Activated CD4-positive, alpha-beta memory T cell treated with anti-CD3 and anti-CD28 coated beads for 36 hours (primary cell): ENCODE measurements around the gene FHIT. TPM values are rescaled to one million over a fixed set of nuclear protein-coding genes. Genes with fewer than 3 reads are reported as not detected.

ENCODE experiments used
- CTCF ChIA-PET: fragments of 350-600 bp; sonication (Branson Sonifier 250); formaldehyde crosslinking; loops from one replicate; lab custom pipeline; 2021; ENCODE audit warnings: antibody characterized with exemption, inconsistent platforms; lab: Charles Lee
- POLR2A ChIA-PET: fragments of 350-600 bp; sonication (Branson Sonifier 250); formaldehyde crosslinking; loops from one replicate; lab custom pipeline; 2021; ENCODE audit warnings: antibody characterized with exemption; lab: Charles Lee
- DNase-seq: peaks from one replicate; pipeline ENCODE4 v3.0.0-alpha.2; 2020
- H3K27ac Mint-ChIP-seq: one replicate; pipeline ENCODE4 v1.8.0; 2021; ENCODE audit warnings: mixed read lengths
- H3K27me3 Mint-ChIP-seq: one replicate; pipeline ENCODE4 v1.8.0; 2021; ENCODE audit warnings: mixed read lengths
- H3K36me3 Mint-ChIP-seq: one replicate; pipeline ENCODE4 v1.8.0; 2021; ENCODE audit warnings: mixed read lengths
- H3K4me1 Mint-ChIP-seq: one replicate; pipeline ENCODE4 v1.8.0; 2021; ENCODE audit warnings: low read depth, mixed read lengths
- H3K4me3 Mint-ChIP-seq: one replicate; pipeline ENCODE4 v1.8.0; 2021; ENCODE audit warnings: mild to moderate bottlenecking, mixed read lengths
- H3K9me3 Mint-ChIP-seq: one replicate; pipeline ENCODE4 v1.8.0; 2021; ENCODE audit warnings: mixed read lengths
- intact Hi-C: fragments of 100-400 bp; cut with micrococcal nuclease; formaldehyde crosslinking; loops from one replicate; pipeline ENCODE4 v1.15.1; 2023
- total RNA-seq, 2 experiments: library from RNA; stranded (reverse); gene quantifications; one replicate each; pipeline ENCODE4 v1.2.3, GENCODE V29; 2021

FHIT gene
- total RNA-seq, 2 experiments from 2014 or later, result 7.2 to 8.7 TPM

DNA sequence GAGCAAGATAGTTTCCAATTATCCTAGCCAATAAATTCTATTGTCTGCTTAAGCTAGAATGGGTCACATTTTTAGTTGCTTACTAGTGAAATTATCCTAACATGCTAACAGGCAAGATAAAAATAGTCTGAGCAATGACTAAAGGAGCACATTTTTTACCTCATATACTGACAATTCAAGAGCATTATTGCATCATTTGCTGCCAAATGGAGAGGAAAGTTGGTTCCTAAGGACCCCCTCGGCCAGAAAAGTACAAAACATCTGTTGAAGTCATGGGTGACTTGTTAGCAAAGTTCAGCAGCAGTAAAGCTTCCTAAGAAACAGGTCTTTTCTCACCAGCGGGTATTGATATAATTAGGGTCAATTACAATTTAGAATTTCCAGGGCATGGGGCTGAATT lies 1001.0 kb downstream of the FHIT start:
- no peak overlapping the region for H3K4me3 Mint-ChIP-seq
- no peak overlapping the region for H3K27ac Mint-ChIP-seq
- no peaks in the 10 kb centered on the region for H3K27me3 Mint-ChIP-seq
- H3K36me3 Mint-ChIP-seq, result no peaks in the 10 kb centered on the region
- no peaks in the 10 kb centered on the region for H3K9me3 Mint-ChIP-seq
- H3K4me1 Mint-ChIP-seq, result peaks cover 4% of the 10 kb centered on the region
- intact Hi-C loops, result no loop called here
- DNase-seq, result no peak
- CTCF ChIA-PET, result no interaction called here
- POLR2A ChIA-PET, result no interaction called here

DNA sequence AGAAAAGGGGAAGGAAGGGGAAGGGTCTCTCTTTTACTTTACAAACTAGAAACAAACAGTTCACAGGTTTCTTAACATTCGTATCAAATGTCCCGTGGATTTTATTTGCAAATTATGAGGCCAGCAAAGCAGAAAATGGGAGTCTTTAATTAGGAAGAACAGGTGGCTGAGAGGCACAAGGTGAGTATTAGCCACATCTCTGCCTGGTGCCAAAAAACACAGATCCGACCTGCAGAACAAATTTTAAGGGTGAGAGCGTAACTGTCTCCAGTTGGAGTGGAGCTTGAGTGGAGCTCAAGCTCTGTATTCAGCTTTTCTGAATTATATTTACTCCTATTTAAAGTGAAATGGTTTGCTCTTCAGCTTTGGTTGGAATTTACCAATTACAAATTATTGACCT lies 1004.9 kb downstream of the FHIT start:
- ChIA-PET CTCF (no interaction called here), POLR2A (no interaction called here)
- no peak overlapping the region for H3K27ac Mint-ChIP-seq
- no peaks in the 10 kb centered on the region for H3K36me3 Mint-ChIP-seq
- DNase-seq, result no peak
- no peaks in the 10 kb centered on the region for H3K27me3 Mint-ChIP-seq
- no peak overlapping the region for H3K4me3 Mint-ChIP-seq
- no peaks in the 10 kb centered on the region for H3K9me3 Mint-ChIP-seq
- H3K4me1 Mint-ChIP-seq, result peaks cover 2% of the 10 kb centered on the region
- intact Hi-C loops, result no loop called here

DNA sequence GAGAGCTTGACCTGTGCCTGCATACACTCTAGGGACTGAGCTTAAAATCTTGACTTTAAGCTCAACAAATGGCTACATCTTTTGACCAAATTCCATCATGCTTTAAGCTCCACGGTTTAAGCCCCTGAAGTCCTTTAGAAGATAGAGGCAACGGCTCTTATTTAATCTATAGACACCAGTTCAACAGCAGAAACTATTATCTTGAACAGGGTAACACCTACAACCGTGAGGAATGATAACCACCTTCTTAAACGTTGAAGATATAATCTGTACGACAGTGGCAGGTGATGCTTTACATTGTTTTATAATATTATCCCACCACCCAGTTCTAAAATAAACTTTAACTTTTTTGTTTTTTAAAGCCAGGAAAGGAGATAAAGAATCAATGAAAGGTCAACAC lies 1007.8 kb downstream of the FHIT start:
- intact Hi-C loops, result no loop called here
- Mint-ChIP-seq H3K4me1 (no peaks in the 10 kb centered on the region), H3K27ac (no peak overlapping the region), H3K27me3 (no peaks in the 10 kb centered on the region), H3K36me3 (no peaks in the 10 kb centered on the region), H3K9me3 (no peaks in the 10 kb centered on the region), H3K4me3 (no peak overlapping the region)
- DNase-seq, result no peak
- CTCF ChIA-PET, result no interaction called here
- POLR2A ChIA-PET, result no interaction called here

DNA sequence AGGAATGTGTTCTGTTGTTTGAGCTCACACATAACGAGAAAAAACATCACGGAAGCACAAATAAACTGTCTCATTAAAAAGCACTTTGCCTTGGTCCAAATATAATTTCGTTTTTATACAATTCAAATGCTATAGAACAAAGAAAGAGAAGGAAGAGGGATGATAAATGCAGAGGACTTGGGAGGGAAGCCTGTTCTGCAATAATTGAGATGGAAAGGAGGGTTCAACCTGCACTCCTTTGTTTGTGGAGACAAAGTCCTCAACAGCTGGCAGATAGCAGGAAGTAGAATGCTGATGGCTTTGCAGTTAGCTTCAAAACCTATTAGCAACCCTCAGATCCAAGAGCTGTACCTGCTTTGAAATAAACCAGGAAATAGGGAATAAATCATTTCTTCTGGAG lies 1010.8 kb downstream of the FHIT start:
- no peak overlapping the region for H3K4me3 Mint-ChIP-seq
- CTCF ChIA-PET, result no interaction called here

DNA sequence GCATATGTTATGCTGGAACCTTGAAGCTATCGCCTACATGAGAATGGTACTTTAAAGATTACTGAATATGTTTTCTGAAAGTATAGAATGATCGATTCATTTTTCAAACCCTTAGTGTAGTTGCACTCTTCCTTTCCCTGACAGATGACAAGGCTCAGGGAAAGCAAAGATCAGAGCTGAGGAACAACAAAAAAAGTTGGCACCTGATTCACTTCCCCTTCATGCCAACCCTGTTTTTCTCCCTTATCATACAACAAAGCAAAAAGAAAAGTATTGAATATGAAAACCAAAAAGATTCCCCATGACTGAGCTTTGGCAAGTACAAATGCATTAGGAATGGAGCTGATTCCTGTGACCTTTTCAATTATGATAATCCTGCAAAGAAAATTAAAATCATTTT lies 1012.7 kb downstream of the FHIT start:
- CTCF ChIA-PET, result no interaction called here
- no peak overlapping the region for H3K4me3 Mint-ChIP-seq
- DNase-seq, result no peak
- intact Hi-C loops, result no loop called here
- no peaks in the 10 kb centered on the region for H3K36me3 Mint-ChIP-seq
- POLR2A ChIA-PET, result no interaction called here
- H3K4me1 Mint-ChIP-seq, result no peaks in the 10 kb centered on the region
- H3K27me3 Mint-ChIP-seq, result no peaks in the 10 kb centered on the region
- H3K27ac Mint-ChIP-seq, result no peak overlapping the region
- H3K9me3 Mint-ChIP-seq, result peaks cover 4% of the 10 kb centered on the region

More for the DNA sequence above, 1010.8 kb downstream of the FHIT start:
- Mint-ChIP-seq H3K27ac (no peak overlapping the region), H3K36me3 (no peaks in the 10 kb centered on the region), H3K27me3 (no peaks in the 10 kb centered on the region), H3K4me1 (no peaks in the 10 kb centered on the region), H3K9me3 (no peaks in the 10 kb centered on the region)
- DNase-seq, result no peak
- intact Hi-C loops, result no loop called here
- POLR2A ChIA-PET, result no interaction called here

DNA sequence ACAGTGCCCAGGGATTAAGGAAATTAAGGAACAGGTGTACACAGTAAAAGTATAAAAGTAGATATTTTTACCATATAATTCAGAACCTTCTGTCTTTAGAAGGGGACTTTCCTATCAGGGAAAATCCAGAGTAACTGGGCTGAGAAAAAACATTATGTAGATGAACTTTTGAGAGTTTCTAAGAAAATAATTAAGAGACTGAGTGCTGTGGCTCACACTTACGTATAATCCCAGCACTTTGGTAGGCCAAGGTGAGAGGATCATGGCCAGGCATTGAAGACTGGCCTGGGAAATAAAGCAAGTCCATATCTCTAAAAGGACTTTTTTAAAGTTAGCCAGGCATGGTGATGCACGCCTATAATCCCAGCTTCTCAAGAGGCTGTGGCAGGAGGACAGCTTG lies 1021.8 kb downstream of the FHIT start:
- intact Hi-C loops, result no loop called here
- no peak for DNase-seq
- Mint-ChIP-seq H3K36me3 (no peaks in the 10 kb centered on the region), H3K27ac (no peak overlapping the region), H3K27me3 (no peaks in the 10 kb centered on the region), H3K9me3 (peaks cover 4% of the 10 kb centered on the region), H3K4me1 (peaks cover 1% of the 10 kb centered on the region), H3K4me3 (no peak overlapping the region)
- ChIA-PET CTCF (no interaction called here), POLR2A (no interaction called here)

DNA sequence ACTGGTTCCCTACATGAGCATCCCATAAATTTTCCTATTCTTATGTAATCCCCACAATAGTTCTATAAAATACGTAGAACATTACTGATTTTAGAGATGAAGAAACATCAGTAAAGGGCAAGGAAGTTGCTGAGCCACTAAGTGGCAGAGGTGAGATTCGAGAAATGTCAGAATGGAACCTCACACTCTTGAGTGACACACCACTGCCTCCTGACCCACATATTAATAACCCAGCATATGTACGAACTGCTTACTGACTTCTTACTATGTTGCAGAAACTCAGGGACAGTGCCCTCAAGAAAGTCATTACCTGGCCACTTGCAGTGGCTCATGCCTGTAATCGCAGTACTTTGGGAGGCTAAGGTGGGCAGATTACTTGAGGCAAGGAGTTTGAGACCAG lies 1022.4 kb downstream of the FHIT start:
- H3K4me3 Mint-ChIP-seq, result no peak overlapping the region
- ChIA-PET CTCF (no interaction called here), POLR2A (no interaction called here)
- intact Hi-C loops, result no loop called here
- peaks cover 2% of the 10 kb centered on the region for H3K9me3 Mint-ChIP-seq
- no peak for DNase-seq
- H3K36me3 Mint-ChIP-seq, result no peaks in the 10 kb centered on the region
- no peaks in the 10 kb centered on the region for H3K27me3 Mint-ChIP-seq
- peaks cover 1% of the 10 kb centered on the region for H3K4me1 Mint-ChIP-seq
- H3K27ac Mint-ChIP-seq, result no peak overlapping the region

DNA sequence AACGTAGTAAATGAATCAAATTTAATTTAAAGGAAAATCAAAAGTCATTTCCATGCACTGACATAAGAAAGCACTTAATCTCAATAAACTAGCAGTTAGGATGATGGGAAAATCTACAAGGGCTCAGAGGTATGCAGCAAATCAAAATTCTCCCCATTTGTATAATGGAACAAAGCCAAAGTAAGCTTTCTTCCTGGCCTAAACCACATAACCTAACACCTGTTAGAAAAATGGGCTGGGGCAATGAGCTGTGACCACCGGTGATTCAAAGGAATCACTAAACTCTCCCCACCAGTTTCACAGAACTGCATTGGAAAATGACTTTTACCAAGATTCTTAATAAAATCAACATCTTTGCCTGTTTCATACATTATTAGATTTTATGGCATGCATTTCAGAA lies 1024.3 kb downstream of the FHIT start:
- no peaks in the 10 kb centered on the region for H3K27me3 Mint-ChIP-seq
- no peak overlapping the region for H3K27ac Mint-ChIP-seq
- H3K9me3 Mint-ChIP-seq, result no peaks in the 10 kb centered on the region
- no peaks in the 10 kb centered on the region for H3K36me3 Mint-ChIP-seq
- no peak overlapping the region for H3K4me3 Mint-ChIP-seq
- intact Hi-C loops, result no loop called here
- no peak for DNase-seq
- ChIA-PET POLR2A (no interaction called here), CTCF (no interaction called here)
- H3K4me1 Mint-ChIP-seq, result peaks cover 1% of the 10 kb centered on the region

DNA sequence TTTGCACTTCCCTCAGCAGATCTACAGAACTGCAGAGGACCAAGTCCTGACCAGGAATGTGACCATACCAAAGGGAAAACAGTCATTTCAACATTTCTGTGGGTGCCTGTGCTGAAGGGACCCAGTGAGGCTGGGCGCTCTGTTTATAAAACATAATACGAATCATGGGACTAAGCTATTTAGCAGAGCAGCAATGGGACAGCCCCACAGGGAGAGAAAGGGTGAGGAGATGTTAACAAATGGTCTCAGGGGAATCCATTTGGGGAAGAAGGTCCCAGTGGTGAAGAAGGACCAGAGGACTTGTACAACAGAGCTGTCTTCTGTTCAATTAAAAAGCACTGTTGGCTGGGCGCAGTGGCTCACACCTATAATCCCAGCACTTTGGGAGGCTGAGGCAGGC lies 1025.4 kb downstream of the FHIT start:
- ChIA-PET POLR2A (no interaction called here), CTCF (no interaction called here)
- H3K36me3 Mint-ChIP-seq, result no peaks in the 10 kb centered on the region
- H3K4me1 Mint-ChIP-seq, result peaks cover 1% of the 10 kb centered on the region
- no peak for DNase-seq
- intact Hi-C loops, result no loop called here
- H3K27me3 Mint-ChIP-seq, result no peaks in the 10 kb centered on the region
- no peak overlapping the region for H3K4me3 Mint-ChIP-seq
- no peak overlapping the region for H3K27ac Mint-ChIP-seq
- H3K9me3 Mint-ChIP-seq, result no peaks in the 10 kb centered on the region

DNA sequence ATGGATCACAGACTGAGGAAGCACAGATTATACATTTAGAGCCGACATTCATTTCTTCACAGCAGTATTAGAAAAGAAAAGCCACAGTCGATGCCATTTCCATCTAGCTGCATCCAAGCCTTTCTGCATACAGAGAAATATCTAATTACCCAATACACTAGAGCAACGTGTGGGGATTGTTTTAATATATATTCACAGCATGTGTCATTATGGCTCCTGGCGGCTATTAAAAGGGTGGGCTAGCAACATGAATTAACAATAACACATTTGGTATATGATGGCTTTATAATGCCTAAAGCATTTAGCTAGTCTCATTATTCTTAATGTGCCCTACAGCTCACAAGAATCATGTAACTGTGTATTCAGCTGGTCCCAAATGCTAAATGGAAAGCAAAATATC lies 1030.5 kb downstream of the FHIT start:
- Mint-ChIP-seq H3K9me3 (no peaks in the 10 kb centered on the region), H3K27ac (no peak overlapping the region), H3K27me3 (no peaks in the 10 kb centered on the region), H3K4me3 (no peak overlapping the region), H3K4me1 (no peaks in the 10 kb centered on the region), H3K36me3 (no peaks in the 10 kb centered on the region)
- intact Hi-C loops, result no loop called here
- no peak for DNase-seq
- POLR2A ChIA-PET, result no interaction called here
- CTCF ChIA-PET, result no interaction called here

DNA sequence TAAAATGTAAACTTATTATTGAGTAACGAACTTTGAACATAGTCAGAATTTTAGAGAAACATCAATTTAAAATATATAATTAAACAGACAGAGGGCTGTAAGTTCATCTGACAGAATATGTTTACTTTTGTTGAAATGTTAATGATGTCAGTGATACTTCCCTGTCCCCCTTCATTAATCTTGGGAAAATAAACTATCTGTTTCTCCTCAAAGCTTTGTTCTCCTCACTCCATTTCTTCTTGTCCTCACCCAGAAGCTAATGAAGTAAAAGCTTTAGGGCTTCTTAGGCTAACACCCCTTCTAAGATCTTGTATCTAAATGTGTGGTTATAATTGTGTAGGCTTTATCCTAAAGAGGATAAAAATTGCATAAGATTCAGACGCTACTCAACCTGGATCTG lies 1031.8 kb downstream of the FHIT start:
- no peak overlapping the region for H3K27ac Mint-ChIP-seq
- ChIA-PET CTCF (no interaction called here), POLR2A (no interaction called here)
- H3K27me3 Mint-ChIP-seq, result no peaks in the 10 kb centered on the region
- H3K36me3 Mint-ChIP-seq, result no peaks in the 10 kb centered on the region
- no peak for DNase-seq
- H3K4me1 Mint-ChIP-seq, result no peaks in the 10 kb centered on the region
- H3K4me3 Mint-ChIP-seq, result no peak overlapping the region
- H3K9me3 Mint-ChIP-seq, result no peaks in the 10 kb centered on the region
- intact Hi-C loops, result no loop called here

DNA sequence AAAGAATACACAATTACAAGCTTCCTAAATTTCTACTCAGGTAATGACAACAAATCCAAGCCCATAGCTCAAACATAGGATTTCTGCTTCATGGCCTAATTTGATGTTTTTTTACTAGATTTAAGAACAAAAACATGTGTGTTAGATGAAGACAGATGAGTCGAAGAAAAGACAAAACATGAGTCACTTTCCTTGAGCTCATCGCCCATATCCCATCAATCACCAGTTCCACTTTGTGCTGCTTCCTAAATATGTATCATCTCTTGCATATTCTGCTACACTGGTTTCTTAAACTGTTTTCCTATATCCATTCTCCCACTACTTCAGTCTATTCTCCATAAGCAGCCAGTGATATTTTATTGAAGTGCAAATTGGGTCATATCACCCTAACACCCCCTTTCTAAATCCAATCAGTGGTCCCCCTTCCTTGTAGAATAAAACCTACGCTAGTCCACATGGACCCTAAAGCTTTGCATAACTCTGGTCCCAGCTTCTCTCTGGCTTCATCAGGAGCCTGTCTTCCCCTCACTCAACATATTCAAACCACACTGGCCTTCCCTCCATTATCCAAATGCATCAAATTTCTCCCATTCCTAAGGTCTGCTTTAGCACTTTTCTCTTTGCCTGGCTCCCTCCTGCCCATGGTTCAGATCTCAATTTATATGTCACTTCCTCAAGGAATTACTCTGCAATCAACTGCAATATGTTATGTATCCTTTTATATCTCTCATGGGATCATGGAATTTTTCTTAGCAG lies 1033.9 kb downstream of the FHIT start:
- CTCF ChIA-PET, result interaction anchor here (0.5 kb wide), 1 partner anchor 47 kb away, joined by 3 read pairs; no protein-coding TSS in a partner anchor

DNA sequence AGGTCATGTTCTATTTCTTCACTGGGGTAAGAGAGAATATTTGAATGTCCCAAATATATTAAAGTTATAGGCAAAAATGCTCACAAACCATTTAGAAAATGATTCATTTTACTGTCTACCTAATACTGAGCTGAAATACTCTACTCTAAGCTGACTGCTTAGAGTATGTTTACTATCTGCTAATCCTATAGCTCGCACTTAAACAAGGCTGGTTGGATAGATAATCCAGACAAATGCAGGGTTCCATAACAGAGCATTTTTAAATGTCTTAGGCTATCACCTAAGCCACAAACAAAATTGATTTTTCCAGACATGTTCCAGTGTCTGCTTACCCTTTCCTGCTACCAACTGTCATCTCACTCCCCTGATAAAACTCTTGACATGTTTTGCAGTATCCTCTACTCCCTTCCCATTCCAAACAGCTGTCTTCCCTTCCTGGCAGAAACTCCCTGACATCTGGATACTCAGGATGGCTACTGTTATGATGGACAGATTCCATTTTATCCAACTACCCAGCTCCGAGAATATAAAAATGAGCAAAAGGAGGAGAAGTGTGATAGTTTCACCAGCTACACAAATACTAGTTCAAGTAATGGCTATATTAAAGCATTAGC lies 1034.7 kb downstream of the FHIT start:
- no peaks in the 10 kb centered on the region for H3K27me3 Mint-ChIP-seq
- H3K9me3 Mint-ChIP-seq, result no peaks in the 10 kb centered on the region
- no peak for DNase-seq
- ChIA-PET POLR2A (no interaction called here), CTCF (no interaction called here)
- no peaks in the 10 kb centered on the region for H3K4me1 Mint-ChIP-seq
- intact Hi-C loops, result no loop called here
- H3K27ac Mint-ChIP-seq, result no peak overlapping the region
- H3K4me3 Mint-ChIP-seq, result no peak overlapping the region
- no peaks in the 10 kb centered on the region for H3K36me3 Mint-ChIP-seq

More for the DNA sequence above, 1033.9 kb downstream of the FHIT start:
- Mint-ChIP-seq H3K4me1 (no peaks in the 10 kb centered on the region), H3K4me3 (no peak overlapping the region), H3K9me3 (no peaks in the 10 kb centered on the region), H3K27me3 (no peaks in the 10 kb centered on the region), H3K27ac (no peak overlapping the region), H3K36me3 (no peaks in the 10 kb centered on the region)
- intact Hi-C loops, result no loop called here
- no peak for DNase-seq
- POLR2A ChIA-PET, result no interaction called here
